OCI-LY1 (cell line): ENCODE results near the gene PAFAH1B2.

ENCODE experiments used
- H2AFZ ChIP-seq: fragments of 200-600 bp; sonication (generic), shearing (Covaris generic); 2 replicates; pipeline ENCODE4 v1.6.0; 2014; ENCODE audit warnings: antibody characterized with exemption, mild to moderate bottlenecking, low read length
- H3F3A ChIP-seq: fragments of 200-600 bp; sonication (generic), shearing (Covaris generic); 2 replicates; pipeline ENCODE4 v1.6.0; 2014; ENCODE audit warnings: mild to moderate bottlenecking, antibody characterized with exemption, low read length, moderate library complexity; ENCODE audit not compliant: insufficient read depth
- H3K27ac ChIP-seq: fragments of 200-600 bp; sonication (generic); 2 replicates; pipeline ENCODE4 v1.5.1; 2014; ENCODE audit warnings: low read length, mixed run types, mild to moderate bottlenecking, low read depth; ENCODE audit not compliant: poor library complexity, severe bottlenecking
- H3K27me3 ChIP-seq: fragments of 200-600 bp; sonication (generic); 2 replicates; pipeline ENCODE4 v1.6.0; 2014; ENCODE audit warnings: antibody characterized with exemption, mild to moderate bottlenecking, low read length, moderate library complexity; ENCODE audit not compliant: insufficient read depth
- H3K36me3 ChIP-seq: fragments of 200-600 bp; sonication (generic); 2 replicates; pipeline ENCODE4 v1.6.1; 2014; ENCODE audit warnings: mild to moderate bottlenecking, antibody characterized with exemption, low read length, moderate library complexity, mixed read lengths; ENCODE audit not compliant: insufficient read depth
- H3K4me1 ChIP-seq: fragments of 200-600 bp; sonication (generic); 2 replicates; pipeline ENCODE4 v1.5.1; 2014; ENCODE audit warnings: mild to moderate bottlenecking, low read length, moderate library complexity; ENCODE audit not compliant: insufficient read depth, severe bottlenecking
- H3K4me2 ChIP-seq: fragments of 200-600 bp; sonication (generic), shearing (Covaris generic); 2 replicates; pipeline ENCODE4 v1.6.1; 2014; ENCODE audit warnings: low read length
- H3K4me3 ChIP-seq: fragments of 200-600 bp; sonication (generic); 2 replicates; pipeline ENCODE4 v1.5.1; 2014; ENCODE audit warnings: low read length, low read depth, mild to moderate bottlenecking, mixed read lengths; ENCODE audit not compliant: poor library complexity, severe bottlenecking
- H3K79me2 ChIP-seq: fragments of 200-600 bp; shearing (Covaris generic); 2 replicates; pipeline ENCODE4 v1.6.1; 2016; ENCODE audit warnings: mixed run types, low read length, mixed read lengths; ENCODE audit not compliant: insufficient read depth
- H3K9ac ChIP-seq: fragments of 200-600 bp; sonication (generic), shearing (Covaris generic); 2 replicates; pipeline ENCODE4 v1.6.1; 2014; ENCODE audit warnings: mild to moderate bottlenecking, low read length, mixed read lengths
- H3K9me2 ChIP-seq: fragments of 200-600 bp; sonication (generic), shearing (Covaris generic); 2 replicates; pipeline ENCODE4 v1.6.1; 2014; ENCODE audit warnings: low read depth, mild to moderate bottlenecking, low read length, mixed read lengths
- H3K9me3 ChIP-seq: fragments of 200-600 bp; shearing (Covaris generic); 2 replicates; pipeline ENCODE4 v1.6.1; 2014; ENCODE audit warnings: low read length, mixed read lengths
- H4K20me1 ChIP-seq: fragments of 200-600 bp; sonication (generic), shearing (Covaris generic); 2 replicates; pipeline ENCODE4 v1.6.0; 2016; ENCODE audit warnings: mild to moderate bottlenecking, low read length; ENCODE audit not compliant: insufficient read depth
- CTCF ChIP-seq: fragments of 200-600 bp; sonication (generic), shearing (Covaris generic); IDR thresholded peaks from 2 replicates; pipeline ENCODE4 v1.5.1; 2017; ENCODE audit warnings: mild to moderate bottlenecking, antibody characterized with exemption, low read length, moderate library complexity, mixed read lengths
- EZH2 ChIP-seq: fragments of 200-600 bp; sonication (generic), shearing (Covaris generic); IDR thresholded peaks from 2 replicates; pipeline ENCODE4 v1.8.0; 2017; ENCODE audit warnings: borderline replicate concordance, mixed run types, mild to moderate bottlenecking, antibody characterized with exemption, low read length, moderate library complexity, mixed read lengths

PAFAH1B2 gene

GRCh38 chr11:117222991-117223740, 79.1 kb downstream of the PAFAH1B2 start:
- H3K36me3 ChIP-seq = peaks cover 70% of the 10 kb centered on the region

GRCh38 chr11:117223741-117224689, 79.9 kb downstream of the PAFAH1B2 start:
- Histone ChIP-seq H3K9me3 (no peaks in the 10 kb centered on the region), H3K4me3 (no peak overlapping the region), H3K27ac (no peak overlapping the region), H3K27me3 (no peaks in the 10 kb centered on the region), H2AFZ (no peak overlapping the region), H3K9ac (no peak overlapping the region), H3F3A (no peaks in the 10 kb centered on the region), H4K20me1 (no peaks in the 10 kb centered on the region), H3K36me3 (peaks cover 65% of the 10 kb centered on the region), H3K79me2 (no peaks in the 10 kb centered on the region), H3K4me2 (no peak overlapping the region), H3K4me1 (no peaks in the 10 kb centered on the region), H3K9me2 (no peaks in the 10 kb centered on the region)
- TF ChIP-seq CTCF (no peak), EZH2 (no peak)

More at GRCh38 chr11:117222991-117223740, 79.1 kb downstream of the PAFAH1B2 start:
- no peak overlapping the region for H3K9ac ChIP-seq
- H3F3A ChIP-seq = no peaks in the 10 kb centered on the region
- H3K27ac ChIP-seq = no peak overlapping the region
- no peaks in the 10 kb centered on the region for H3K9me3 ChIP-seq
- no peak overlapping the region for H3K4me3 ChIP-seq
- H3K9me2 ChIP-seq = no peaks in the 10 kb centered on the region
- H2AFZ ChIP-seq = no peak overlapping the region
- TF ChIP-seq EZH2 (no peak), CTCF (no peak)
- no peaks in the 10 kb centered on the region for H3K79me2 ChIP-seq
- H3K4me2 ChIP-seq = no peak overlapping the region
- no peaks in the 10 kb centered on the region for H4K20me1 ChIP-seq
- no peaks in the 10 kb centered on the region for H3K4me1 ChIP-seq
- no peaks in the 10 kb centered on the region for H3K27me3 ChIP-seq

GRCh38 chr11:117225553-117226170, 81.6 kb downstream of the PAFAH1B2 start:
- no peaks in the 10 kb centered on the region for H3K9me3 ChIP-seq
- no peak overlapping the region for H3K9ac ChIP-seq
- H3K27ac ChIP-seq = no peak overlapping the region
- H3K27me3 ChIP-seq = no peaks in the 10 kb centered on the region
- no peaks in the 10 kb centered on the region for H3F3A ChIP-seq
- H3K4me1 ChIP-seq = peaks cover 10% of the 10 kb centered on the region
- H3K79me2 ChIP-seq = no peaks in the 10 kb centered on the region
- no peak overlapping the region for H3K4me3 ChIP-seq
- H3K36me3 ChIP-seq = peaks cover 66% of the 10 kb centered on the region
- H4K20me1 ChIP-seq = no peaks in the 10 kb centered on the region
- H2AFZ ChIP-seq = no peak overlapping the region
- no peak for TF ChIP-seq CTCF
- H3K9me2 ChIP-seq = no peaks in the 10 kb centered on the region
- H3K4me2 ChIP-seq = no peak overlapping the region
